ENCODE results near the gene VIT.

- TF ChIP-seq CTCF (IDR thresholded peaks at IDR 0.05): no peak
- TF ChIP-seq POLR2AphosphoS5 (IDR thresholded peaks at IDR 0.05): no peak
- TF ChIP-seq POLR2A (IDR thresholded peaks at IDR 0.05): no peak
Measured at GRCh38 chr2:36693825-36694224, 2.7 kb upstream of the VIT start.
